ENCODE data around the gene EMP1.
"Not testable (repeated sequence)": the region's sequence is repeated elsewhere in the genome, so short reads cannot be mapped to it uniquely, and the experiment has no call there.

Gene EMP1

DNA sequence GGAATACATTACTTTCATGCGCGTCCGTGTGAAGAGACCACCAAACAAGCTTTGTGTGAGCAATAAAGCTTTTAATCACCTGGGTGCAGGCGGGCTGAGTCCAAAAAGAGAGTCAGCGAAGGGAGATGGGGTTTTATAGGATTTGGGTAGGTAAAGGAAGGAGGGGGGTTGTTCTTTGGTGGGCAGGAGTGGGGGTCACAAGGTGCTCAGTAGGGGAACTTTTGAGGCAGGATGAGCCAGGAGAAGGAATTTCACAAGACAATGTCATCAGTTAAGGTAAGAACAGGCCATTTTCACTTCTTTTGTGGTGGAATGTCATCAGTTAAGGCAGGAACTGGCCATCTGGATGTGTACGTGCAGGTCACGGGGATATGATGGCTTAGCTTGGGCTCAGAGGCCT is 63.1 kb downstream of the EMP1 start:
- not testable (repeated sequence) for DNase-seq

DNA sequence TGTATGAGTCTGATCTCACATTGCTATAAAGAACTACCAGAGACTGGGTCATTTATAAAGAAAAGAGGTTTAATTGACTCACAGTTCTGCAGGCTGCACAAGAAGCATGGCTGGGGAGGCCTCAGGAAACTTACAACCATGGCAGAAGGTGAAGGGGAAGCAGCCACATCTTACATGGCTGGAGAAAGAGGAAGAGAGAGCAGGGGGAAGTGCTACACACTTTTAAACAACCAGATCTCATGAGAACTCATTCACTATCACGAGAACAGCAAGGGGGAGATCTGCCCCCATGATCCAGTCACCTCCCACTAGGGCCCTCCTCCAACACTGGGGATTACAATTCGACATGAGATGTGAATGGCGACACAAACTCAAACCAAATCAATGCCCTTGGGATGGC is 71.3 kb downstream of the EMP1 start:
- DNase-seq = not testable (repeated sequence)

DNA sequence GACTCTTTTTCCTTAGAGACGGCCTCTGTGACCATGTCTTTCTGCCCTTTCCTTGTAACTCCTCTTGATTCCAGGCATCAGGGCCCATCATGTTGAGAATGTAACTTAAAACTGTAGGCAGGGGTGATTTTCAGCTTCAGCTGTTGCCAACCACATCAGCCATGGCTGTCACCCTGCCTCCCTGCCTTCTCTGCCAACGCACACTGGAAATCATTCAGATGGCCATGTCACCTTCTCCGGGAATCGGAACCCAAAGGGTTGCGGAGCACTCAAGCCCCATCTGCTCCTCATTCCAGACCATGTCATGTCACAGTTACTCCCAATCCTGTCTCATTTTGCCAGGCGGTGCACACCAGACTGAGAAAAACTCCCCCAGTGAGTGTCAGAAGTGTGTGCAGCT is 72.1 kb downstream of the EMP1 start:
- no peak for DNase-seq

Data from AML-193 (cell line).